HepG2 (cell line): ENCODE data around the gene NR1H2. TPM values are rescaled to one million over a fixed set of nuclear protein-coding genes. Genes with fewer than 3 reads are reported as not detected.
A peak's percentile ranks its signal among the peaks of the same experiment; 100 is the strongest.

Experiments
- ATAC-seq: fragments of 200-7000 bp; cut with Tn5 transposase; 3 replicates; pipeline ENCODE4 v1.9.1; 2020; ENCODE audit warnings: mild to moderate bottlenecking, moderate library complexity
- BruUV-seq: library from RNA; stranded (reverse); fragments of 400-500 nt; replicated peaks from 2 replicates; lab custom pipeline; 2021; lab: Mats Ljungman, UMichigan
- CTCF ChIA-PET: fragments of 300-600 bp; formaldehyde crosslinking; extraction: SDS; loops from one replicate; lab custom pipeline; 2021; ENCODE audit warnings: low total read pairs, inconsistent platforms, low intra/inter-chr PET ratio; lab: Yijun Ruan, JAX
- POLR2A ChIA-PET: fragments of 350-600 bp; sonication (Branson Sonifier 250); formaldehyde crosslinking; loops from one replicate; lab custom pipeline; 2020; ENCODE audit warnings: antibody characterized with exemption, inconsistent platforms; lab: Yijun Ruan, JAX
- DNase-seq: peaks from one replicate; pipeline ENCODE4 v3.0.0-alpha.2; 2015; ENCODE audit warnings: low spot score
- FAIRE-seq: peaks from 3 replicates; lab custom pipeline; 2011; peaks lifted over from hg19 to GRCh38; lab: Jason Lieb, UNC
- H2AFZ ChIP-seq: one replicate; pipeline ENCODE4 v1.6.1; 2011; ENCODE audit warnings: low read length, inconsistent platforms
- H3K27ac ChIP-seq: fragments of 300-600 bp; 3 replicates; pipeline ENCODE4 v1.8.0; 2011; ENCODE audit warnings: mixed run types, mild to moderate bottlenecking, mixed read lengths, low read length, inconsistent platforms; ENCODE audit not compliant: insufficient read depth; ENCODE audit errors: extremely low read length
- H3K27me3 ChIP-seq, 2 experiments: fragments of 200-600 bp in 1 of 2; 2 replicates in 1 of 2; 3 replicates in 1 of 2; pipeline versions ENCODE4 v1.6.0 to v1.8.0; 2011; ENCODE audit warnings: low read length in 2 of 2, mild to moderate bottlenecking in 2 of 2, moderate library complexity in 2 of 2, inconsistent platforms in 1 of 2; ENCODE audit not compliant: insufficient read depth in 2 of 2, control insufficient read depth in 1 of 2
- H3K36me3 ChIP-seq, 2 experiments: fragments of 200-600 bp in 1 of 2; replicated peaks in 1 of 2; 2 replicates in 1 of 2; 3 replicates in 1 of 2; pipeline versions ENCODE4 v1.5.1 to v1.8.0; 2011; ENCODE audit warnings: low read length in 2 of 2, inconsistent platforms in 1 of 2; ENCODE audit not compliant: insufficient read depth in 2 of 2, control insufficient read depth in 1 of 2
- H3K4me1 ChIP-seq: 2 replicates; pipeline ENCODE4 v1.5.1; 2012; ENCODE audit warnings: low read length, inconsistent platforms; ENCODE audit not compliant: insufficient read depth
- H3K4me2 ChIP-seq: 2 replicates; pipeline ENCODE4 v1.6.0; 2011; ENCODE audit warnings: low read depth, low read length, inconsistent platforms
- H3K4me3 ChIP-seq, 3 experiments: fragments of 200-600 bp in 1 of 3; sonication (generic), shearing (Covaris generic) in 1 of 3; replicated peaks in 1 of 3; 2 replicates each; pipeline ENCODE4 v1.5.1; 2011 to 2016; ENCODE audit warnings: low read length in 3 of 3, inconsistent platforms in 2 of 3, low read depth in 2 of 3, mild to moderate bottlenecking in 2 of 3, control low read depth in 1 of 3, mixed read lengths in 1 of 3; ENCODE audit not compliant: insufficient read depth in 1 of 3
- H3K79me2 ChIP-seq: one replicate; pipeline ENCODE4 v1.6.1; 2011; ENCODE audit warnings: low read length, inconsistent platforms; ENCODE audit not compliant: insufficient read depth
- H3K9ac ChIP-seq: 2 replicates; pipeline ENCODE4 v1.6.0; 2011; ENCODE audit warnings: mild to moderate bottlenecking, low read depth, low read length, inconsistent platforms; ENCODE audit not compliant: insufficient read depth
- H3K9me3 ChIP-seq: 2 replicates; pipeline ENCODE4 v1.5.1; 2012; ENCODE audit warnings: mild to moderate bottlenecking, low read length
- H4K20me1 ChIP-seq: 2 replicates; pipeline ENCODE4 v1.6.0; 2011; ENCODE audit warnings: inconsistent platforms, mild to moderate bottlenecking, low read length, moderate library complexity; ENCODE audit not compliant: insufficient read depth
- DNMT3B ChIP-seq: conservative IDR thresholded peaks from 2 replicates; pipeline ENCODE4 v1.6.1; 2016; ENCODE audit warnings: missing biosample characterization, control low read depth
- KDM6A ChIP-seq: IDR thresholded peaks from 2 replicates; pipeline ENCODE4 v1.6.1; 2016; ENCODE audit warnings: low read depth
- PAWR ChIP-seq: sonication (generic); formaldehyde crosslinking; IDR thresholded peaks from 2 replicates; pipeline ENCODE4 v1.4.0; 2020; ENCODE audit warnings: missing genetic modification reagents, mild to moderate bottlenecking, borderline replicate concordance
- RELA ChIP-seq: sonication (generic); formaldehyde crosslinking; IDR thresholded peaks from 2 replicates; pipeline ENCODE4 v1.4.0; 2020; ENCODE audit warnings: missing genetic modification reagents
- TOE1 ChIP-seq: sonication (generic); formaldehyde crosslinking; IDR thresholded peaks from 2 replicates; pipeline ENCODE4 v1.4.0; 2020; ENCODE audit warnings: mild to moderate bottlenecking, missing genetic modification reagents
- XRCC5 ChIP-seq: fragments of 200-400 bp; formaldehyde crosslinking; optimal IDR thresholded peaks from 2 replicates; pipeline ENCODE3; 2017; ENCODE audit warnings: mild to moderate bottlenecking, low read length
- ZFP41 ChIP-seq: sonication (generic); formaldehyde crosslinking; IDR thresholded peaks from 2 replicates; pipeline ENCODE4 v1.4.0; 2020; ENCODE audit warnings: mild to moderate bottlenecking, missing genetic modification reagents, borderline replicate concordance
- ZNF713 ChIP-seq: sonication (generic); formaldehyde crosslinking; IDR thresholded peaks from 2 replicates; pipeline ENCODE4 v1.4.0; 2020; ENCODE audit warnings: mild to moderate bottlenecking, missing genetic modification reagents
- WGBS: methylation state at CpG from one replicate; pipeline ENCODE4 v1.1.6; 2017; ENCODE audit warnings: low lambda C conversion rate; 5-methylcytosine and 5-hydroxymethylcytosine counted together
- in situ Hi-C: cut with HindIII; loops from 2 replicates; pipeline ENCODE4 v1.10.0; 2017; ENCODE audit warnings: low pct_unique_long_range_greater_than_20kb; ENCODE audit not compliant: extremely low pct_ligation_motif_present
- intact Hi-C: fragments of 100-400 bp; cut with micrococcal nuclease; formaldehyde crosslinking; loops from one replicate; pipeline ENCODE4 v1.10.0; 2022; ENCODE audit not compliant: unreplicated experiment
- polyA plus RNA-seq, 8 experiments: library from polyadenylated mRNA; depleted of rRNA in 3 of 8; stranded (reverse) in 7 of 8; unstranded in 1 of 8; fragments of >200 nt; fragmentation: Illumina TruSeq in 4 of 8; extraction: Trizol in 4 of 8; gene quantifications; 2 replicates each; pipeline versions ENCODE4 v1.2.1 to v1.2.3, GENCODE V29; 2011 to 2016; ENCODE audit warnings: low read depth in 4 of 8, missing spikeins in 1 of 8, mixed read lengths in 1 of 8; ENCODE audit not compliant: insufficient read depth in 1 of 8
- total RNA-seq, 5 experiments: library from RNA; depleted of rRNA; stranded (reverse); fragments of >200 nt; fragmentation: Illumina TruSeq; extraction: Trizol; gene quantifications; 2 replicates each; pipeline ENCODE4 v1.2.3, GENCODE V29; 2016; ENCODE audit warnings: low read depth in 1 of 5
- TF ChIP-seq, protein P1 (sequence below): sonication (generic); formaldehyde crosslinking; IDR thresholded peaks from 2 replicates; pipeline ENCODE4 v1.5.0; 2020; ENCODE audit warnings: mild to moderate bottlenecking, missing genetic modification reagents
- TF ChIP-seq, protein P2 (sequence below): IDR thresholded peaks from 2 replicates; pipeline ENCODE4 v1.6.1; 2016; ENCODE audit warnings: missing biosample characterization, missing genetic modification reagents, low read depth
- TF ChIP-seq, protein P3 (sequence below): IDR thresholded peaks from 2 replicates; pipeline ENCODE4 v1.6.1; 2016
- TF ChIP-seq, protein P4 (sequence below): sonication (generic); formaldehyde crosslinking; IDR thresholded peaks from 2 replicates; pipeline ENCODE4 v1.5.0; 2020; ENCODE audit warnings: mild to moderate bottlenecking, missing genetic modification reagents
- TF ChIP-seq, protein P5 (sequence below): sonication (generic); formaldehyde crosslinking; IDR thresholded peaks from 2 replicates; pipeline ENCODE4 v1.8.1; 2022; ENCODE audit warnings: mild to moderate bottlenecking, missing genetic modification reagents

The NR1H2 gene
- total and polyA plus RNA-seq, 2 of the 13 experiments (the other 11 are each of a cell fraction or from before 2014, with no cell fraction given), result 10.3 to 13.5 TPM

DNA sequence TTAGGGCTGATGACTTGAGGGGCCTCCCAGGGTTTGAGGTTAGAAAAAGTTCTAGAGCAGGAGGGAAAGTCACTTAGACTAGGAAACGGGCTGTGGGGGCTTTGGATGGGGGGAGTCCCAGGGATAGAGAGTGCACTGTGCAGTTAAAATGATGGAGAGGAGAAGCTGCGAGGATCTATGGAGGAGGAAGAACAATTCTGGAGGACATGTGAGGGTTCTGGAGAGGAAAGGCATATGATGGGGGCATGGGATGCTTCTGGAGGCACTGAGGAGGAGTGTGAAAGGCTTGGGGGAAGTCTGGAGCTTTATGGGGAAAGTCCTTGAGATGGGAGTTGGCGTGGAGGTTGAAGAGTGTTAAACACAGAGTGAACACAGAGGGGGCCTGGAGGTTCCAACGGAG is 49.2 kb upstream of the NR1H2 start:
- in situ Hi-C loops, result loop anchor here (5.0 kb wide), 1 partner anchor 65 kb away; no protein-coding TSS in a partner anchor
- H2AFZ ChIP-seq, result no peak overlapping the region
- ChIA-PET POLR2A (no interaction called here), CTCF (no interaction called here)
- no peaks in the 10 kb centered on the region for H3K79me2 ChIP-seq
- BruUV-seq, result TSS peak; percentile 52
- H3K27ac ChIP-seq, result no peak overlapping the region
- FAIRE-seq (no peak), DNase-seq (no peak), ATAC-seq (no peak)
- TF ChIP-seq, protein P1, sequence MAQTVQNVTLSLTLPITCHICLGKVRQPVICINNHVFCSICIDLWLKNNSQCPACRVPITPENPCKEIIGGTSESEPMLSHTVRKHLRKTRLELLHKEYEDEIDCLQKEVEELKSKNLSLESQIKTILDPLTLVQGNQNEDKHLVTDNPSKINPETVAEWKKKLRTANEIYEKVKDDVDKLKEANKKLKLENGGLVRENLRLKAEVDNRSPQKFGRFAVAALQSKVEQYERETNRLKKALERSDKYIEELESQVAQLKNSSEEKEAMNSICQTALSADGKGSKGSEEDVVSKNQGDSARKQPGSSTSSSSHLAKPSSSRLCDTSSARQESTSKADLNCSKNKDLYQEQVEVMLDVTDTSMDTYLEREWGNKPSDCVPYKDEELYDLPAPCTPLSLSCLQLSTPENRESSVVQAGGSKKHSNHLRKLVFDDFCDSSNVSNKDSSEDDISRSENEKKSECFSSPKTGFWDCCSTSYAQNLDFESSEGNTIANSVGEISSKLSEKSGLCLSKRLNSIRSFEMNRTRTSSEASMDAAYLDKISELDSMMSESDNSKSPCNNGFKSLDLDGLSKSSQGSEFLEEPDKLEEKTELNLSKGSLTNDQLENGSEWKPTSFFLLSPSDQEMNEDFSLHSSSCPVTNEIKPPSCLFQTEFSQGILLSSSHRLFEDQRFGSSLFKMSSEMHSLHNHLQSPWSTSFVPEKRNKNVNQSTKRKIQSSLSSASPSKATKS (CRISPR knock-in tag), result no peak
- TF ChIP-seq DNMT3B (CRISPR knock-in tag) (no peak), RELA (CRISPR knock-in tag) (no peak), ZFP41 (CRISPR knock-in tag) (no peak), KDM6A (CRISPR knock-in tag) (no peak), PAWR (no peak), TOE1 (no peak), XRCC5 (no peak), ZNF713 (CRISPR knock-in tag) (no peak)
- TF ChIP-seq, protein P2, sequence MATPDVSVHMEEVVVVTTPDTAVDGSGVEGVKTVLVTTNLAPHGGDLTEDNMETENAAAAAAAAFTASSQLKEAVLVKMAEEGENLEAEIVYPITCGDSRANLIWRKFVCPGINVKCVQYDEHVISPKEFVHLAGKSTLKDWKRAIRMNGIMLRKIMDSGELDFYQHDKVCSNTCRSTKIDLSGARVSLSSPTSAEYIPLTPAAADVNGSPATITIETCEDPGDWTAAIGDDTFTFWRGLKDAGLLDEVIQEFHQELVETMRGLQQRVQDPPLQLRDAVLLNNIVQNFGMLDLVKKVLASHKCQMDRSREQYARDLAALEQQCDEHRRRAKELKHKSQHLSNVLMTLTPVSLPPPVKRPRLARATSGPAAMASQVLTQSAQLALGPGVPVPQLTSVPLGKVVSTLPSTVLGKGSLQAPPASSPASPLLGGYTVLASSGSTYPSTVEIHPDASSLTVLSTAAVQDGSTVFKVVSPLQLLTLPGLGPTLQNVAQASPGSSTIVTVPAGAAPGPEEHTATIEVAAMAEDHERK (CRISPR knock-in tag), result no peak
- TF ChIP-seq, protein P3, sequence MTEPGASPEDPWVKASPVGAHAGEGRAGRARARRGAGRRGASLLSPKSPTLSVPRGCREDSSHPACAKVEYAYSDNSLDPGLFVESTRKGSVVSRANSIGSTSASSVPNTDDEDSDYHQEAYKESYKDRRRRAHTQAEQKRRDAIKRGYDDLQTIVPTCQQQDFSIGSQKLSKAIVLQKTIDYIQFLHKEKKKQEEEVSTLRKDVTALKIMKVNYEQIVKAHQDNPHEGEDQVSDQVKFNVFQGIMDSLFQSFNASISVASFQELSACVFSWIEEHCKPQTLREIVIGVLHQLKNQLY (CRISPR knock-in tag), result no peak
- TF ChIP-seq, protein P4, sequence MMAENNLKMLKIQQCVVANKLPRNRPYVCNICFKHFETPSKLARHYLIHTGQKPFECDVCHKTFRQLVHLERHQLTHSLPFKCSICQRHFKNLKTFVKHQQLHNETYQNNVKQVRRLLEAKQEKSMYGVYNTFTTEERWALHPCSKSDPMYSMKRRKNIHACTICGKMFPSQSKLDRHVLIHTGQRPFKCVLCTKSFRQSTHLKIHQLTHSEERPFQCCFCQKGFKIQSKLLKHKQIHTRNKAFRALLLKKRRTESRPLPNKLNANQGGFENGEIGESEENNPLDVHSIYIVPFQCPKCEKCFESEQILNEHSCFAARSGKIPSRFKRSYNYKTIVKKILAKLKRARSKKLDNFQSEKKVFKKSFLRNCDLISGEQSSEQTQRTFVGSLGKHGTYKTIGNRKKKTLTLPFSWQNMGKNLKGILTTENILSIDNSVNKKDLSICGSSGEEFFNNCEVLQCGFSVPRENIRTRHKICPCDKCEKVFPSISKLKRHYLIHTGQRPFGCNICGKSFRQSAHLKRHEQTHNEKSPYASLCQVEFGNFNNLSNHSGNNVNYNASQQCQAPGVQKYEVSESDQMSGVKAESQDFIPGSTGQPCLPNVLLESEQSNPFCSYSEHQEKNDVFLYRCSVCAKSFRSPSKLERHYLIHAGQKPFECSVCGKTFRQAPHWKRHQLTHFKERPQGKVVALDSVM (CRISPR knock-in tag), result no peak
- TF ChIP-seq, protein P5, sequence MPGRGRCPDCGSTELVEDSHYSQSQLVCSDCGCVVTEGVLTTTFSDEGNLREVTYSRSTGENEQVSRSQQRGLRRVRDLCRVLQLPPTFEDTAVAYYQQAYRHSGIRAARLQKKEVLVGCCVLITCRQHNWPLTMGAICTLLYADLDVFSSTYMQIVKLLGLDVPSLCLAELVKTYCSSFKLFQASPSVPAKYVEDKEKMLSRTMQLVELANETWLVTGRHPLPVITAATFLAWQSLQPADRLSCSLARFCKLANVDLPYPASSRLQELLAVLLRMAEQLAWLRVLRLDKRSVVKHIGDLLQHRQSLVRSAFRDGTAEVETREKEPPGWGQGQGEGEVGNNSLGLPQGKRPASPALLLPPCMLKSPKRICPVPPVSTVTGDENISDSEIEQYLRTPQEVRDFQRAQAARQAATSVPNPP (CRISPR knock-in tag), result no peak
- H3K4me1 ChIP-seq, result peaks cover 55% of the 10 kb centered on the region
- no peak overlapping the region for H3K9ac ChIP-seq
- peaks cover 0 to 3% of the 10 kb centered on the region in 2 experiments; a peak in 3 of 5 replicates for H3K36me3 ChIP-seq
- no peaks in the 10 kb centered on the region for H3K9me3 ChIP-seq
- H4K20me1 ChIP-seq, result peaks cover 7% of the 10 kb centered on the region; the same call in 1 of the 2 replicates
- peak overlapping the region; percentile 77 for H3K4me2 ChIP-seq
- H3K27me3 ChIP-seq, result no peaks in the 10 kb centered on the region
- peak overlapping the region in 2 of 3 experiments; percentile 12 to 50; a peak in 3 of 6 replicates for H3K4me3 ChIP-seq
- intact Hi-C loops, result loop anchor here (5.0 kb wide), 1 partner anchor 65 kb away; no protein-coding TSS in a partner anchor
- WGBS, result 52% methylated on average over 4 of the region's 4 CpGs
